ENCODE measurements around the gene ELP1.
"Not testable (repeated sequence)": the region's sequence is repeated elsewhere in the genome, so short reads cannot be mapped to it uniquely, and the experiment has no call there.

Gene ELP1

DNA sequence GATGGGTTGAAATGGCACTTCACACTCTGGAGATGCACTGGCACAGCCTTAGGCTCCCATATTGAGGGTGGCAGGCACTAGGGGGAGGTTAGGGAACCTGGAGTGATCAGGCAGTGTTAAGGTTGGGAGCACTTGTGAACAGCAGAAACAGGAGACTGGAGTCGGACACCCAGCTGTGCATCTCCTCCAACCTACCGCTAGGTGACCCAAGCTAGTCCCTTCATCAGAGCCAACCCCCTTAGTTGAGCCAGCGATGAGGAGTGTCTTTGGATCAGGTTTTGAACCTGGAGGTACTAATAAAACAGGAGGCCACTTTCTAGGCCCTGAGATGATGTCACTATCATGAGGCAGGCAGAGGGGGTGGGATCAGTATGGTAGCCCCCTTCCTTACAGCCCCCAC lies 79.8 kb downstream of the ELP1 start:
- no peak for DNase-seq (ENCODE audit: low spot score)

DNA sequence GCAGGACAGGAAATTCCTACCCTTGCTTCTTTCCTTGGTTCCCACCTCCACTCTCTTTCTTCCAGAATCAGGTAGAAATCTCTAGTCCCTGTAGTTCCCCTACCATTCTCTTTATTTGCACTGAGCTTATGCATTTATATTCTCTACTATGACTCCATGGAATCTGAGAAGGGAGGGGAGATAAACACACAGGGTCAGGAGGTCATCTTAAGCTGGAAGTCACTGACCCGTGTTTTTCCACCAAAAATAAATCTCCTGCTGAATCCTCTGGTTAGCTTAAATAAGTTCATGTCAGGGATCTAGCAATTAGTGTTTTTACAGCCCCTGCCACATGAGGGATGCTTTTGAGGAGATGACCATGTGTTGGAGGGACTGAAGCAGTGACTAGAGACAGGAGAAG lies 81.8 kb downstream of the ELP1 start:
- no peak for DNase-seq (ENCODE audit: low spot score)

DNA sequence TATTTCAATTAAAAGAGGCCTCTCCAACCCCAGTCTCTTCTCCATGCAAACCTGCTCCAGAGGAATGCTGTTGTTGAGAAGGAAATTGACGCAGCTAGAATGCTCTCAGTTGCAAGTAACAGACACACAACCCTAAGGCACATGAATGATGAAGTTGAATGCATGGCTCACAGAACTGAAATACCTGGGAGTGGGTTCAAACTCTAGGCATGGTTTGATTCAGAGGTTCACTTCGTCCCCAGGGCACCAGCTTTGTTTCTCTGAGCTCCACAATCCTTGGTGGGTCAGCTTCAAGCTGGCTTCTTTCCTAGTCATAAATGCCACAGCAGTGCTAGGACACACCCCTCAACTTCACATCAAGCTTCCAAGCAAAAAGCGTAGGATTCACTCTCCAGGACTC lies 82.8 kb downstream of the ELP1 start:
- no peak for DNase-seq (ENCODE audit: low spot score)

DNA sequence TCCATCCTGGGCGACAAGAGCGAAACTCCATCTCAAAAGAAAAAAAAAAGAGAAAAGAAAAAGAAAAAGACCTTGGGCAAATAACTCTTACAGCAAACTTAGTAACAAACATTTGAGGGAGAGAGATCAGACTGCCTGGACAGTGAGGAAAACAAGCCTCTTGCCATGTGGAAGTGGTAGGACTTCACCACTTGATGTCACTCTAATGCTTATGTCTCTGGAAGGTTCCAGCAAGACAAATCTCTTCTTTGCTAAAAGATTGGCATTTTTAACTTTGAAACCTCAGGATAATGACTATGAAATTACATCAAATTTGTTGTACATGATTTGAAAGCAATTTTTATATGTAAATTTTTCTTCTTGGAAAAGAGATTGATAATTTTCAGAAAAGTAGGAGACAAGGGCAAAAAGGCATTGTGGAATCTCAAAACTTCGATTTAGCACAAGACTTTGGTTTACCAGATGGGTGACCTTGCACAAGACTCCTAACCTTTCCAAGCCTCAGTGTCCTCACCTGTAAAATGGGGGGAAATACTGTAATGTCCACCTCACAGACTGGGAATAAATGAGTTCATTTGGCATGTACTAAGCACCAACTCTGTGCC lies 83.5 kb downstream of the ELP1 start:
- peak; percentile 19 for DNase-seq (ENCODE audit: low spot score)

DNA sequence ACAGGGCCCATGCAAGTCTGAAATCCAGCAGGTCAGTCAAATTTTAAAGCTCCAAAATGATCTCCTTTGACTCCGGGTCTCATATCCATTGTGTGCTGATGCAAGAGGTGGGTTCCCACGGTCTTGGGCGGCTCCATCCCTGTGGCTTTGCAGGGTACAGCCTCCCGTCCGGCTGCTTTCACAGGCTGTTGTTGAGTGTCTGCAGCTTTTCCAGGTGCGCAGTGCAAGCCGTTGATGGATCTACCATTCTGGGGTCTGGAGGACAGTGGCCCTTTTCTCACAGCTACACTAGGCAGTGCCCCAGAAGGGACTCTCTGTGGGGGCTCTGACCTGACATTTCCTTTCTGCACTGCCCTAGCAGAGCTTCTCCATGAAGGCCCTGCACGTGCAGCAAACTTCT lies 85.6 kb downstream of the ELP1 start:
- DNase-seq (ENCODE audit: low spot score): not testable (repeated sequence)

DNA sequence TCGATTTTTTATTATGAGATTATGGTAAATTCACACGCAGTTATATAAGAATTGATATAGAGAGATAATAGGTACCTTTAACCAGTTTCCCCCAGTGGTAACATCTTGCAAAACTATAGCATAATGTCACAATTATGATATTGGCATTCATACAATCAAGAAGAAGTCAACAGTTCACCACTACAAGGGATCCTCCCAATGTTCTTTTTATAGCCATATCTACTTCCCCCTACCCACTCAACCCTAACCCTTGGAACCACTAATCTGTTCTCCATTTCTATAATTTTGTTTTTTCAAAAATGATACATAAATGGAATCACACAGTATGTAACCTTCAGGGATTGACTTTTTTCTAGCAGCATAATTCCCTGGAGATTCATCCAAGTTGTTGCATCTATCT lies 88.0 kb downstream of the ELP1 start:
- no peak for DNase-seq (ENCODE audit: low spot score)

DNA sequence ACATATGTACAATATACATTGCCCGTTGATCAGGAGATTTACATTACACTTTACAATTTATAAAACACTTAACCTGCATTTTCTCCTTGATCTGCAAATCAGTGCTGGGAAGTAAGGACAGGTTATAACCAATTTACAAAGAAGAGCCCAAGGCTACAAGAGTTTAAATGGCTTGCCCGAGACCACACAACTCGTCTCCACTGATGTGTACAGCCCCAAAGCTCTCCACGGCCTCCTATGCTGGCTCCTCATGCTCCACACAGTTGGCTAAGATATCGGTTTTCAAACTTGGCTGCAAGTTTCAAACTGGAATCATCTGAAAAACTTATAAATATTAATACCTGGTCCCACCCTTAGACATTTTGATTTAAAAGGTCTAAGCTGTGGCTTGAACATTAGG lies 88.4 kb downstream of the ELP1 start:
- no peak for DNase-seq (ENCODE audit: low spot score)

DNA sequence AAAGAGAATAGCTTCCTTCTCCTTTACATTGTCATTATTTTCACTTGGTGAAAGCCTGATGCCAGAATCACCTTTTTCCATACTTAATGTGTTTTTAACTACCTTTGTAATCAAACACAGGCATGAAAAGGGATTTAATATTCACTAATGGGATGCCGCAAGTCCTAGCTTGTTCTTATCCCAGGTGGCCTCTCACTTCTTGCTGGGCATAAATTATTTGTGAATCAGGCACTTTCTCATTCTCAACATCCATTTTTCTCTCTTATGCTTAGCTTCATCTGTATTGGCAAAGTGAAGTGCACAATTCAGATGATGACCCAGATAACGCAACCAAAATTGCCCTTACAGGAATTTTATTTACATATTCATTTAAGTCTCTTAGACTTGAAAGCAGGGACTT lies 89.1 kb downstream of the ELP1 start:
- no peak for DNase-seq (ENCODE audit: low spot score)

DNA sequence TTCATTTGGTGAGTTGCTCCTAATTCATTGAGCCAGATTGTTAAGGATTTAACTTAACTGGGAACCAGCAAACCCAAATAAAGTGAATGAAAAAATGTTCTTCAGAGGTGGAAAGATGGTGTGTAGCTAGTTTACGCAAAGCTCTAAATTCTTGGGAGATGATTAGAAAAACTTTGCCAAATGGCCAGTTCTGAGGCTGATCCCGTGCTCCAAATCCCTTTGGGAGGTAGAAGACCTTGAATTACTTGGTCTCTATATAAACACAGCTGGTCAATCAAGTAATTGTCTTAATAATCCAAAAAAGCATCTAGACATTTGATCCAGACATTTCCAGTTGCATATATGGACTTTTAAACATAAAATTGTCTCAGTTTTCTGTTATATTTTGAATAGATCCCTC lies 89.5 kb downstream of the ELP1 start:
- no peak for DNase-seq (ENCODE audit: low spot score)

DNA sequence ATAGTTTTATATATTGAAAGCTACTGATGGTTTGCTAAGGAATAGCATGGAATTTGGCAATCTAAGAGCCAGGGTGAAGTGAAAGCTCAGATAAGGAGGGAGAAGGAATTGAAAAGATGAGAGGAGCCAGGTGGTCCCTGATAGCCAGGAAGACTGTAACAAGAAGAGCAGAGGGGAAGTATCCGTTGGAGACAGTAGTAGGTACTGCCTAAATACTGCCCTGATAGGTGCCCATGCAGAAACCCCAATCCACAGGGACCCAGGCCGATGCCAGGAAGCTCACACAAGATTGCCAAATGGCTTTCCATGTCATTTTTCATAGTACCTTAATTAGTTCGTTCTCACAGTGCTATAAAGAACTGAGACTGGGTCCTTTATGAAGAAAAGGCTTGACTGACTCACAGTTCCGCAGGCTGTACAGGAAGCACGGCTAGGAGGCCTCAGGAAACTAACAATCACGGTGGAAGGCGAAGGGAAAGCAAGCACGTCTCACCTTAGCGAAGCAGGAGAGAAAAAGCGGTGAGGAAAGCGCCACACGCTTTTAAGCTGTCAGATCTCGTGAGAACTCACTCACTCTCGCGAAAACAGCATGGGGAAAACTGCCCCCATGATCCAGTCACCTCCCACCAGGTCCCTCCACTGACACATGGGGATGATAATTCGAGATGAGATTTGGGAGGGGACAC lies 91.2 kb downstream of the ELP1 start:
- no peak for DNase-seq (ENCODE audit: low spot score)

DNA sequence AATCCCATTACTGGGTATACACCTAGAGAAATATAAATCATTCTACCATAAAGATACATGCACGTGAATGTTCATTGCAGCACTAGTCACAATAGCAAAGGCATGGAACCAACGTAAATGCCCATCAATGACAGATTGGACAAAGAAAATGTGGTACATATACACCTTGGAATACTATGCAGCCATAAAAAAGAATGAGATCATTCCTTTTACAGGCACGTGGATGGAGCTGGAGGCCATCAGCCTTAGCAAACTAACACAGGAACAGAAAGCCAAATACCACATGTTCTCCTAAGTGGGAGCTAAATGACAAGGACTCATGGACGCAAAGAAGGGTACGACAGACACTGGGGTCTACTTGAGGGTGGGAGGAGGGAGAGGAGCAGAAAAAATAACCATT lies 94.4 kb downstream of the ELP1 start:
- not testable (repeated sequence) for DNase-seq (ENCODE audit: low spot score)

DNA sequence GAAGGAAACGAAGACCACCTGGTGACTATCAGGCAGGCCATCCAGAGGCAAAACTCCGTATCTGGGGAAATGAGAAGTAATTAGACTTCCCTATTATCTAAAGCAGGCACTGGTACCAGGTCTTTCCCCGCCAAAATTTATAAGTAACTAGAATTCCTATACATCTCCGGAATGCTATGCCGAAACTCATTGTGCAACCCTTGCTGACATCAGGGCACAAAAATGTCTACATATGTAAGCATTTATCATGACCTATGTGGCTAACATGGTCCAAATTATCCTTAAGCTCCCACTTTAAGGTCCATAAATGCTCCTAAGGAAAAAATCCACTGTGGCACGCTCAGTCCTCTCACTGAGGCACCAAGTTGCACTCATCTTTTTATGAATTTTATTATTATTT lies 95.9 kb downstream of the ELP1 start:
- DNase-seq (ENCODE audit: low spot score): no peak

DNA sequence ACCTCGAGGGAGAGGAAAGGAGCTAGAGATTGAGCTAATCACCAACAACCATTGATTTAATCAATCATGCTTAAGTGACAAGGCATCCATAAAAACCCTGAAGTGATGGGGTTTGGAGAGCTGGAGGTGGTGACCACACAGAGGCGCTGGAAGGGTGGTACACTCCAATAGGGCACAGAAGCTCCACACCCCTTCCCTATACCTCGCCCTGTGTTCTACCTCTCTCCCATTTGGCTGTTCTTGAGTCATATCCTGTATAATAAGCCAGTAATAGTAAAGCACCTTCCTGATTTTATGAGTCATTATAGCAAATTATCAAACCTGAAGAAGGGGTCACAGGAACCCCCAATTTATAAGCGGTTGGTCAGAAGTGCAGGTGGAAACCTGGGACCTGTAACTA lies 96.4 kb downstream of the ELP1 start:
- no peak for DNase-seq (ENCODE audit: low spot score)

DNA sequence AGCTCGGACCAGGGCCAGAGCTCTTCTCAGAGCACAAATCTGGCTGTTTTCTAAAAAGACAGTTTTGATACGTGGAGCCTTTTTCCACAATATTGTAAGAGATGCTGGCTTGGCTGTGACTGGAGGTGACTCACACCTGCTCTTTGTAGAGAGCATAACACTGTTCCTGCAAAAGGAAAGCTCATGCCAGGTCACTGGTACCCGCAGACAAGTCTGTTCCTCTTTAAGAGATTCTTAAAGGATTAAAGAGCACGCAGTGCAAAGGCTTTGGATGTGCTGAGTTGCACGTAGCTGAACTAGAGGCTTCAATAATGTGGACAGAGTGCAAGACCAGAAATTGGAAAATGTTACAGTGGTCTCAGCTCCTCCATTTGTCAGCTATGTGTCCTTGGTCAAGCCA lies 97.1 kb downstream of the ELP1 start:
- no peak for DNase-seq (ENCODE audit: low spot score)

DNA sequence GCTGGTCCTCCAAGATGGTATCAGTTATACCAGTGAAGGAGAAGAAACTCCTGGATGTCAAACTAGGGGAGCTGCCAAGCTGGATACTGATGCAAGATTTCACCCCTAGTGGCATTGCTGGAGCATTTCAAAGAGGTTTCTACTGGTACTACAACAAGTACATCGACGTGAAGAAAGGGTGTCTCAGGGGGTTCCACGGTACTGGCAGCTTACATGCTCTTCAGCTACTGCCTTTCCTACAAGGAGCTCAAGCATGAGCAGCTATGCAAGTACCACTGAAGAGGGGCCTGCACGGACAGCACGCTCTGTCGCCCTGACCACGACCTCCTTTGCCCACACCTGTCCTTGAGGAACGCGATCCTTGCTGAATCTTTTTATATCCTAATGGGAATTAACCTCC lies 97.6 kb downstream of the ELP1 start:
- DNase-seq (ENCODE audit: low spot score): no peak

DNA sequence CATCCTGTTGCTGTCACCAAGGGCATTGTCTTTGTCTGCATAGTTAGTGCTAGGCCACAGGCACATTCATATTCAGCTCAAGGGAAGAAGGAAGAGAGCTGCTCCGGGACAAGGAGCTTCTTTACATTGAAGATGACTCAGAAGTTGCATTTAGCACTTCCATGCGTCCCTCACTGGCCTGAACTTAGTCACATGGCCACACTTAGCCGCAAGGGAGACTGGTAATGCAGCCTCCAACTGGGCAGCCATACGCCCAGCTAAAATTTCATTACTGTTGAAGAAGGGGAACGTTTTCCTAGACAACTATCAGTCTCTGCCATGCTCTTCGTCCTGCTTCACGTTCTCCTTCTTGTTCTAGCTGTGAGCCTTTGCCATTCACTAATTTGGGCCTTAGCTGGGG lies 98.1 kb downstream of the ELP1 start:
- DNase-seq (ENCODE audit: low spot score): no peak

DNA sequence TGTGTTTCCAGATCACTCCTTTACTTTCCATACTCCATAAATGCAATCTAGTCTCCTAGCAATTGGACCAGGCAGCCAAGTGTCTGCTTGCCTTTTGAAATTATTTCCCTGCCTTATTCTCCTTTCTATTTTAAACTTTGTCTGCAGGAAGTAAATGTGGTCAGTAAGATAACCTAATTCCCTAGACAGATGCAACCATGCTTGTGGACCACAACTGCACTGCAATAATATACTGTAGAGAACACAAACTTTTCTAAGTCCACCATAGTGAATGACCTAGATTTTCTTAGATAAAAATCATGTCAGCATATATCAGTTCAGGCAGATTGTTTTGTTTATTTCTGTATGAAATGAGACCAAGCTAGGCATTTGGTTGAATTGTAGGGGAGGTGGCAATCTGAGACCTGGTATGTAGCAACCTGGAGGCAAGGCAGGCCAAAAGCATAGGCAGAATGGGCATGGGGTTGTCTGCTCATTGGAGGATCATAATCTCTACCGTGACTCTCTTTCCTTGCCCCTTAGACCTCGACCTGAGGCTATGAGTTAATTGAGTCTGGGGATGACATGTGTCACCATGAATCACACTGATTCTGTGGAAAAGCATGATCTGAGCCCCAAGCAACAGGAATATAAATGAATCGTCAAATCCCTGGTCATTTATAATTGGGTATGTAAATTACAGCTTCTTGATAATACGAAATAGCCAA lies 98.8 kb downstream of the ELP1 start:
- no peak for DNase-seq (ENCODE audit: low spot score)

DNA sequence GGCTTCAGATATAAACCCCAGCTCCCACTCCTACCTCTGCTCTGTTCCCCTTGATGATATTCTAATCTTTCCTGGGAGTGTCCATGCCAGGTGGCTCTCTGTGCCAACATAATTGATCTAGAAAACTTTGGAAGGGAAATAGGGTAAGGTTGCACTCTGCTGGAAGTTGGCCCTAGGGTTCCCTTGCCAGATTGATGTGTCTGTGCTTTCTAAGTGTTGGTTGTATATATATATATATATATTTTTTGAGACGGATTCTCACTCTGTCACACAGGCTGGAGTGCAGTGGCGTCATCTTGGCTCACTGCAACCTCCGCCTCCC lies 101.8 kb downstream of the ELP1 start:
- no peak for DNase-seq (ENCODE audit: low spot score)

DNA sequence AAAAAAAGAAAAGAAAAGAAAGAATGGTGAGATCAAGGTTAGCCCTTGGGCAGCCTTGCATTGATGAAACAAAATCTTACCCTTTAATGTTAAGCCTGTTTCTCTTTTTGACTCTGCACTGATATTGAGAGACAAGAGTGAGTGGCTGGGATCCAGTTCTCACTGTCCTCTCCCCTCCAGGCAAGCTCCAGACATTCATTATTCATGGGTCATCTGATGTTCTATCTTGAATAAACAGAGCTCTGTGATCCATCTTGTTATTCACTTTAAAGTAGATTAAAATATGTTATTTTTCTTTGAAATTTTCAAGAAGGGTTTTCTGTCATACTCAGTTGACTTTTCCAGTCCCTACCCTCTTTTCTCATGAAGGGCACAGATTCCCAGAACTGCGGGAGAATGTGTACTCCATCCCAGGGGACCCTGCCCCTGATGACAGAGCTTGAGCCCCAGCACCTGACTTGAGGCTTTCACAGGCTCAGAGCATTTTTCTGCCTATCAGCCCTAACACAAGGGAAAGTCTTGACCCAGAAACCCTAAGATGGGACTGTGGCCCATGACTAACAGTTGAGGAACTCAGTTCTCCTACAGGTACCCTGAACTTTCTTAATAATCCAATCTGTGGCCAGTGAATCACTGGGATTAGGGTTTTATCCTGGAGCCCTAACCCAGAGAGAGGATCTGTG lies 102.3 kb downstream of the ELP1 start:
- DNase-seq (ENCODE audit: low spot score): no peak

DNA sequence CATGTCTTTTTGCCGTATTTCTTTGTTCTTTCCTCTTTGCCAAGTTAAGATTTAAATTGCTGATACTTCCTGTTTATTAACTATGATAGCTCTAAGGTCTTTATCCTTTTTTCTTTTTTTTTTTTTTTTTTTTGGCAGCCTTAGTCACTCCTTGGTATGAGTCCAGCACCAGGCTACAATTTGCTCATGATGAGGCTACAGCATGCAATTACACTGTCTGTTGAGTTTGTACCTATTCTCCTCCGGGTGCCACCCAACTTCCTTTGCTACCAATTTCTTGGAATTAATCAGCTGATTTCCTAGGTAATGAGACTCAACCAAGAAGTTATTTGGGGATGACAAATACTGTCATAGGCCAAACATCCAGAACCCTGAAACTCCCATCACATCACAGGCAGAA lies 103.7 kb downstream of the ELP1 start:
- no peak for DNase-seq (ENCODE audit: low spot score)

DNA sequence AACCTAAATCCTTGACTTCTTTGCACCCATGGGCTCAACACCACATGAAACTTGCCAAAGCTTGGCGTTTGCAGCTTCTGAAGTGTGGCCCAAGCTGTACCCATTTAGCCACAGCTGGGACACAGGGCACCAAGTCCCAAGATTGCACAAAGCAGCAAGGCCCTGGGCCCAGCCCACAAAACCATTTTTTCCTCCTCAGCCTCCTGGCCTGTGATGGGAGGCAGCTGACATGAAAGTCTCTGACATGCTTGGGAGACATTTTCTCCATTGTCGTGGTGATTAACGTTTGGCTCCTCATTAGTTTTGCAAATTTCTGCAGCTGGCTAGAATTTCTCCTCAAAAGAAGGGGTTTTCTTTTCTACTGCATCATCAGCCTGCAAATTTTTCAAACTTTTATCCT lies 110.1 kb downstream of the ELP1 start:
- no peak for DNase-seq (ENCODE audit: low spot score)

Measured in cerebellar cortex (tissue), 1 donor.